ENCODE results near the gene FLYWCH2. TPM values are rescaled to one million over a fixed set of nuclear protein-coding genes. Genes with fewer than 3 reads are reported as not detected.
A peak's percentile ranks its signal among the peaks of the same experiment; 100 is the strongest.

FLYWCH2 gene
- total and polyA plus RNA-seq, 2 of the 13 experiments (the other 11 are each of a cell fraction or from before 2014, with no cell fraction given): 16.9 to 19.8 TPM

DNA sequence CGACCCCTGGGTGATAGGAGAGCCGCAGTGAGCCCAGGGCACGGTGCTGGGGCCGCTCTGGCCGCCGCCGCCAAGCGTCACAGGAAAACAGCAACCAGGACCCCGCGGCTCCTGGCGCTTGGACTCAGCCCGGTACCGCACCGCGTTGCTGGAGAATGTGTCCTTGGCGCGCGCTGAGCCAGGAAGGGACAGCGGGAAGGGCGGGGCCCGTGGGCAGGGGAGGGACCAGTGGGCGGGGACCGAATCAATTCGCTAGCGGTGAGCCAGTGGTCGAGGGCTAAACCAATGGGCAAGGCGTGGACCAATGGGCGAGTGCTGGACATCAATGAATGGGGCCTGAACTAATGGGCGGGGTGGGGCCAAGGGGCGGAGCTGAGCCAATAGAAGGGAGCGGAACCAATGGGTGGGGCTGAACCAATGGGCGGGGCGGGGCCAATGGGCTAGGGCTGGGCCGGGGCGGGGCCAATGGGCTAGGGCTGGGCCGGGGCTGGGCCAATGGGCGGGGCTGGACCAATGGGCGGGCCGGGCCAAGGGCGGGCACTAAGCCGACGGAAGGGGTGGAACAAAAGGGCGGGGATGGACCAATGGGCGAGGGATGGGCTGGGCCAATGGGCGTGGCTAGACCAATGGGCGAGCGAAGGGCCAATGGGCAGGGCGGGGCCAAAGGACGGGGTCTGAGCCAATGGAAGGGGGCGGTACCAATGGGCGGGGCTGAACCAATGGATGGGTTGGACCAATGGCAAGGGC is 22.4 kb downstream of the FLYWCH2 start (continued):
- TF ChIP-seq, protein P1, sequence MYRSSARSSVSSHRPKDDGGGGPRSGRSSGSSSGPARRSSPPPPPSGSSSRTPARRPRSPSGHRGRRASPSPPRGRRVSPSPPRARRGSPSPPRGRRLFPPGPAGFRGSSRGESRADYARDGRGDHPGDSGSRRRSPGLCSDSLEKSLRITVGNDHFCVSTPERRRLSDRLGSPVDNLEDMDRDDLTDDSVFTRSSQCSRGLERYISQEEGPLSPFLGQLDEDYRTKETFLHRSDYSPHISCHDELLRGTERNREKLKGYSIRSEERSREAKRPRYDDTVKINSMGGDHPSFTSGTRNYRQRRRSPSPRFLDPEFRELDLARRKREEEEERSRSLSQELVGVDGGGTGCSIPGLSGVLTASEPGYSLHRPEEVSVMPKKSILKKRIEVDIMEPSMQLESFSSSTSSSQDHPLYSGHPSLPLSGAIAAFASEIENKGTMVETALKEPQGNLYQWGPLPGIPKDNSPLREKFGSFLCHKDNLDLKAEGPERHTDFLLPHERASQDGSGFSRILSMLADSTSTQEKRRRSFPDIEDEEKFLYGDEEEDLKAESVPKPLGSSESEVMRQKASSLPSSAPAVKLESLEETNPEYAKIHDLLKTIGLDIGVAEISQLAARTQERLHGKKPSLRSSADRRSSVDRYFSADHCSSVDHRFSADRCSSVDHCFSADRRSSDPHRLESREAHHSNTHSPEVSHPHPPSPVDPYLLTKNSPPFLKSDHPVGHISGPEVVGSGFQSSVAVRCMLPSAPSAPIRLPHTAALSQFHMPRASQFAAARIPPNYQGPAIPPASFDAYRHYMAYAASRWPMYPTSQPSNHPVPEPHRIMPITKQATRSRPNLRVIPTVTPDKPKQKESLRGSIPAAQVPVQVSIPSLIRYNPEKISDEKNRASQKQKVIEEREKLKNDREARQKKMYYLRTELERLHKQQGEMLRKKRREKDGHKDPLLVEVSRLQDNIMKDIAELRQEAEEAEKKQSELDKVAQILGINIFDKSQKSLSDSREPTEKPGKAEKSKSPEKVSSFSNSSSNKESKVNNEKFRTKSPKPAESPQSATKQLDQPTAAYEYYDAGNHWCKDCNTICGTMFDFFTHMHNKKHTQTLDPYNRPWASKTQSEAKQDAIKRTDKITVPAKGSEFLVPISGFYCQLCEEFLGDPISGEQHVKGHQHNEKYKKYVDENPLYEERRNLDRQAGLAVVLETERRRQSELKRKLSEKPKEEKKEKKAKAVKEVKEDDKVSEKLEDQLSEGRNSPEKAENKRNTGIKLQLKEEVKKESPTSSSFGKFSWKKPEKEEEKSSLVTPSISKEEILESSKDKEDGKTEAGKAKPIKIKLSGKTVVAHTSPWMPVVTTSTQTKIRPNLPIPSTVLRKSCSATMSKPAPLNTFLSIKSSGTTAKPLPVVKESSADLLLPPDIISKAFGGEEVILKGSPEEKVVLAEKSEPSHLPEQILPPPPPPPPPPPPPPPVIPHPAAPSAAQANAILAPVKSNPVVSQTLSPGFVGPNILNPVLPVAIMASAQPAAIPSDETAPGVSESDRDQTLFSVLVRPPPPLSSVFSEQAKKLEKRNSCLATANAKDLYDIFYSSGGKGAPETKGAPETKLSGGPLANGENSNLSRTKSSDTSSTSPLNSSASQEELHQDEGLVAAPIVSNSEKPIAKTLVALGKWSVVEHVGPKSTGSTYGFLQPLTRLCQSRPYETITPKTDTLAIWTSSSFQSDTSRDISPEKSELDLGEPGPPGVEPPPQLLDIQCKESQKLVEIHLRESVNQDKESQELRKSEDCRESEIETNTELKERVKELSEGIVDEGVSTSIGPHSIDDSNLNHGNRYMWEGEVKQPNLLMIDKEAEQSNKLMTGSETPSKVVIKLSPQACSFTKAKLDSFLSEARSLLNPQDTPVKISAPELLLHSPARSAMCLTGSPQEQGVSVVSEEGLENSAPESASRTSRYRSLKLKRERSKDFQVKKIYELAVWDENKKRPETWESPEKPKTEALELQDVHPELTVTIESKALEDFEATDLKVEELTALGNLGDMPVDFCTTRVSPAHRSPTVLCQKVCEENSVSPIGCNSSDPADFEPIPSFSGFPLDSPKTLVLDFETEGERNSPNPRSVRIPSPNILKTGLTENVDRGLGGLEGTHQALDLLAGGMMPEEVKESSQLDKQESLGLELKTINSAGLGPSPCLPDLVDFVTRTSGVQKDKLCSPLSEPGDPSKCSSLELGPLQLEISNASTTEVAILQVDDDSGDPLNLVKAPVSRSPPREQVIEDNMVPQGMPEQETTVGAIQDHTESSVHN (CRISPR knock-in tag; IDR thresholded peaks at IDR 0.05): no peak
- TF ChIP-seq ZNF282 (IDR thresholded peaks at IDR 0.05; ENCODE audit: partially characterized antibody): no peak
- no peak for TF ChIP-seq MLLT10 (CRISPR knock-in tag; IDR thresholded peaks at IDR 0.05)
- TF ChIP-seq ZNF773 (CRISPR knock-in tag; IDR thresholded peaks at IDR 0.05; ENCODE audit: borderline replicate concordance): peak; percentile 51; the same call in 1 of the 2 replicates
- peak; percentile 74; the same call in 1 of the 2 replicates for TF ChIP-seq ZNF556 (CRISPR knock-in tag; IDR thresholded peaks at IDR 0.05; ENCODE audit: borderline replicate concordance)
- TF ChIP-seq, protein P2, sequence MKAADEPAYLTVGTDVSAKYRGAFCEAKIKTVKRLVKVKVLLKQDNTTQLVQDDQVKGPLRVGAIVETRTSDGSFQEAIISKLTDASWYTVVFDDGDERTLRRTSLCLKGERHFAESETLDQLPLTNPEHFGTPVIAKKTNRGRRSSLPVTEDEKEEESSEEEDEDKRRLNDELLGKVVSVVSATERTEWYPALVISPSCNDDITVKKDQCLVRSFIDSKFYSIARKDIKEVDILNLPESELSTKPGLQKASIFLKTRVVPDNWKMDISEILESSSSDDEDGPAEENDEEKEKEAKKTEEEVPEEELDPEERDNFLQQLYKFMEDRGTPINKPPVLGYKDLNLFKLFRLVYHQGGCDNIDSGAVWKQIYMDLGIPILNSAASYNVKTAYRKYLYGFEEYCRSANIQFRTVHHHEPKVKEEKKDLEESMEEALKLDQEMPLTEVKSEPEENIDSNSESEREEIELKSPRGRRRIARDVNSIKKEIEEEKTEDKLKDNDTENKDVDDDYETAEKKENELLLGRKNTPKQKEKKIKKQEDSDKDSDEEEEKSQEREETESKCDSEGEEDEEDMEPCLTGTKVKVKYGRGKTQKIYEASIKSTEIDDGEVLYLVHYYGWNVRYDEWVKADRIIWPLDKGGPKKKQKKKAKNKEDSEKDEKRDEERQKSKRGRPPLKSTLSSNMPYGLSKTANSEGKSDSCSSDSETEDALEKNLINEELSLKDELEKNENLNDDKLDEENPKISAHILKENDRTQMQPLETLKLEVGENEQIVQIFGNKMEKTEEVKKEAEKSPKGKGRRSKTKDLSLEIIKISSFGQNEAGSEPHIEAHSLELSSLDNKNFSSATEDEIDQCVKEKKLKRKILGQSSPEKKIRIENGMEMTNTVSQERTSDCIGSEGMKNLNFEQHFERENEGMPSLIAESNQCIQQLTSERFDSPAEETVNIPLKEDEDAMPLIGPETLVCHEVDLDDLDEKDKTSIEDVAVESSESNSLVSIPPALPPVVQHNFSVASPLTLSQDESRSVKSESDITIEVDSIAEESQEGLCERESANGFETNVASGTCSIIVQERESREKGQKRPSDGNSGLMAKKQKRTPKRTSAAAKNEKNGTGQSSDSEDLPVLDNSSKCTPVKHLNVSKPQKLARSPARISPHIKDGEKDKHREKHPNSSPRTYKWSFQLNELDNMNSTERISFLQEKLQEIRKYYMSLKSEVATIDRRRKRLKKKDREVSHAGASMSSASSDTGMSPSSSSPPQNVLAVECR (CRISPR knock-in tag; IDR thresholded peaks at IDR 0.05; ENCODE audit: borderline replicate concordance): peak; percentile 94
- peak; percentile 60; the same call in 1 of the 2 replicates for TF ChIP-seq RXRB (CRISPR knock-in tag; IDR thresholded peaks at IDR 0.05; ENCODE audit: borderline replicate concordance)
- TF ChIP-seq, protein P3, sequence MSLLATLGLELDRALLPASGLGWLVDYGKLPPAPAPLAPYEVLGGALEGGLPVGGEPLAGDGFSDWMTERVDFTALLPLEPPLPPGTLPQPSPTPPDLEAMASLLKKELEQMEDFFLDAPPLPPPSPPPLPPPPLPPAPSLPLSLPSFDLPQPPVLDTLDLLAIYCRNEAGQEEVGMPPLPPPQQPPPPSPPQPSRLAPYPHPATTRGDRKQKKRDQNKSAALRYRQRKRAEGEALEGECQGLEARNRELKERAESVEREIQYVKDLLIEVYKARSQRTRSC (CRISPR knock-in tag; IDR thresholded peaks at IDR 0.05; ENCODE audit: low read depth): 0 out of 2 replicates have a peak, but pooled peaks have one; percentile 66
- TF ChIP-seq NFYC (CRISPR knock-in tag; IDR thresholded peaks at IDR 0.05): peak; percentile 84
- no peak for TF ChIP-seq ZNF878 (CRISPR knock-in tag; IDR thresholded peaks at IDR 0.05)
- TF ChIP-seq CCAR2 (optimal IDR thresholded peaks at IDR 0.05; ENCODE audit: low read depth, low read length): no peak
- TF ChIP-seq, protein P4, sequence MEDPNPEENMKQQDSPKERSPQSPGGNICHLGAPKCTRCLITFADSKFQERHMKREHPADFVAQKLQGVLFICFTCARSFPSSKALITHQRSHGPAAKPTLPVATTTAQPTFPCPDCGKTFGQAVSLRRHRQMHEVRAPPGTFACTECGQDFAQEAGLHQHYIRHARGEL (CRISPR knock-in tag; IDR thresholded peaks at IDR 0.05): no peak
- TF ChIP-seq ARID2 (CRISPR knock-in tag; IDR thresholded peaks at IDR 0.05; ENCODE audit: borderline replicate concordance): no peak
- peak; percentile 29; the same call in 1 of the 2 replicates for TF ChIP-seq HCFC1 (IDR thresholded peaks at IDR 0.05; ENCODE audit: low read depth, low read length)
- TF ChIP-seq PHF20 (CRISPR knock-in tag; IDR thresholded peaks at IDR 0.05): peak; percentile 62

Data from HepG2 (cell line).